HepG2 (cell line): ENCODE measurements around the gene XPR1. TPM values are rescaled to one million over a fixed set of nuclear protein-coding genes. Genes with fewer than 3 reads are reported as not detected.

Source experiments
- ATAC-seq: fragments of 200-7000 bp; cut with Tn5 transposase; 3 replicates; pipeline ENCODE4 v1.9.1; 2020; ENCODE audit warnings: mild to moderate bottlenecking, moderate library complexity
- BruUV-seq: library from RNA; stranded (reverse); fragments of 400-500 nt; replicated peaks from 2 replicates; lab custom pipeline; 2021; lab: Mats Ljungman, UMichigan
- CTCF ChIA-PET: fragments of 300-600 bp; formaldehyde crosslinking; extraction: SDS; loops from one replicate; lab custom pipeline; 2021; ENCODE audit warnings: low total read pairs, inconsistent platforms, low intra/inter-chr PET ratio; lab: Yijun Ruan, JAX
- POLR2A ChIA-PET: fragments of 350-600 bp; sonication (Branson Sonifier 250); formaldehyde crosslinking; loops from one replicate; lab custom pipeline; 2020; ENCODE audit warnings: antibody characterized with exemption, inconsistent platforms; lab: Yijun Ruan, JAX
- DNase-seq: peaks from one replicate; pipeline ENCODE4 v3.0.0-alpha.2; 2015; ENCODE audit warnings: low spot score
- FAIRE-seq: peaks from 3 replicates; lab custom pipeline; 2011; peaks lifted over from hg19 to GRCh38; lab: Jason Lieb, UNC
- H2AFZ ChIP-seq: one replicate; pipeline ENCODE4 v1.6.1; 2011; ENCODE audit warnings: low read length, inconsistent platforms
- H3K27ac ChIP-seq: fragments of 300-600 bp; 3 replicates; pipeline ENCODE4 v1.8.0; 2011; ENCODE audit warnings: mixed run types, mild to moderate bottlenecking, mixed read lengths, low read length, inconsistent platforms; ENCODE audit not compliant: insufficient read depth; ENCODE audit errors: extremely low read length
- H3K27me3 ChIP-seq, 2 experiments: fragments of 200-600 bp in 1 of 2; 2 replicates in 1 of 2; 3 replicates in 1 of 2; pipeline versions ENCODE4 v1.6.0 to v1.8.0; 2011; ENCODE audit warnings: low read length in 2 of 2, mild to moderate bottlenecking in 2 of 2, moderate library complexity in 2 of 2, inconsistent platforms in 1 of 2; ENCODE audit not compliant: insufficient read depth in 2 of 2, control insufficient read depth in 1 of 2
- H3K36me3 ChIP-seq, 2 experiments: fragments of 200-600 bp in 1 of 2; replicated peaks in 1 of 2; 2 replicates in 1 of 2; 3 replicates in 1 of 2; pipeline versions ENCODE4 v1.5.1 to v1.8.0; 2011; ENCODE audit warnings: low read length in 2 of 2, inconsistent platforms in 1 of 2; ENCODE audit not compliant: insufficient read depth in 2 of 2, control insufficient read depth in 1 of 2
- H3K4me1 ChIP-seq: 2 replicates; pipeline ENCODE4 v1.5.1; 2012; ENCODE audit warnings: low read length, inconsistent platforms; ENCODE audit not compliant: insufficient read depth
- H3K4me2 ChIP-seq: 2 replicates; pipeline ENCODE4 v1.6.0; 2011; ENCODE audit warnings: low read depth, low read length, inconsistent platforms
- H3K4me3 ChIP-seq, 3 experiments: fragments of 200-600 bp in 1 of 3; sonication (generic), shearing (Covaris generic) in 1 of 3; replicated peaks in 1 of 3; 2 replicates each; pipeline ENCODE4 v1.5.1; 2011 to 2016; ENCODE audit warnings: low read length in 3 of 3, inconsistent platforms in 2 of 3, low read depth in 2 of 3, mild to moderate bottlenecking in 2 of 3, control low read depth in 1 of 3, mixed read lengths in 1 of 3; ENCODE audit not compliant: insufficient read depth in 1 of 3
- H3K79me2 ChIP-seq: one replicate; pipeline ENCODE4 v1.6.1; 2011; ENCODE audit warnings: low read length, inconsistent platforms; ENCODE audit not compliant: insufficient read depth
- H3K9ac ChIP-seq: 2 replicates; pipeline ENCODE4 v1.6.0; 2011; ENCODE audit warnings: mild to moderate bottlenecking, low read depth, low read length, inconsistent platforms; ENCODE audit not compliant: insufficient read depth
- H3K9me3 ChIP-seq: 2 replicates; pipeline ENCODE4 v1.5.1; 2012; ENCODE audit warnings: mild to moderate bottlenecking, low read length
- H4K20me1 ChIP-seq: 2 replicates; pipeline ENCODE4 v1.6.0; 2011; ENCODE audit warnings: inconsistent platforms, mild to moderate bottlenecking, low read length, moderate library complexity; ENCODE audit not compliant: insufficient read depth
- GATAD2A ChIP-seq: IDR thresholded peaks from 2 replicates; pipeline ENCODE4 v1.6.1; 2016
- GZF1 ChIP-seq: sonication (generic); formaldehyde crosslinking; IDR thresholded peaks from 2 replicates; pipeline ENCODE4 v1.5.1; 2020; ENCODE audit warnings: mild to moderate bottlenecking, missing genetic modification reagents
- MTA3 ChIP-seq: sonication (generic); formaldehyde crosslinking; IDR thresholded peaks from 2 replicates; pipeline ENCODE4 v1.4.0; 2020; ENCODE audit warnings: missing genetic modification reagents
- SMAD3 ChIP-seq: sonication (generic); formaldehyde crosslinking; IDR thresholded peaks from 2 replicates; pipeline ENCODE4 v1.4.0; 2020; ENCODE audit warnings: missing genetic modification reagents
- SPEN ChIP-seq: sonication (generic); formaldehyde crosslinking; IDR thresholded peaks from 2 replicates; pipeline ENCODE4 v1.5.1; 2020; ENCODE audit warnings: low read depth, mild to moderate bottlenecking, missing genetic modification reagents
- TEAD2 ChIP-seq: sonication (generic); formaldehyde crosslinking; IDR thresholded peaks from 2 replicates; pipeline ENCODE4 v1.9.0; 2021; ENCODE audit warnings: missing genetic modification reagents
- ZC3H4 ChIP-seq: sonication (generic); formaldehyde crosslinking; IDR thresholded peaks from 2 replicates; pipeline ENCODE4 v1.4.0; 2020; ENCODE audit warnings: missing genetic modification reagents, borderline replicate concordance
- ZNF253 ChIP-seq: sonication (generic); formaldehyde crosslinking; IDR thresholded peaks from 2 replicates; pipeline ENCODE4 v1.8.0; 2022; ENCODE audit warnings: mild to moderate bottlenecking, missing genetic modification reagents, borderline replicate concordance
- ZNF317 ChIP-seq: sonication (generic); formaldehyde crosslinking; IDR thresholded peaks from 2 replicates; pipeline ENCODE4 v1.5.0; 2020; ENCODE audit warnings: mild to moderate bottlenecking, missing genetic modification reagents
- ZNF335 ChIP-seq: sonication (generic); formaldehyde crosslinking; IDR thresholded peaks from 2 replicates; pipeline ENCODE4 v1.4.0; 2020; ENCODE audit warnings: missing genetic modification reagents
- ZNF367 ChIP-seq: sonication (generic); formaldehyde crosslinking; IDR thresholded peaks from 2 replicates; pipeline ENCODE4 v1.4.0; 2020; ENCODE audit warnings: missing genetic modification reagents, borderline replicate concordance
- ZNF530 ChIP-seq: sonication (generic); formaldehyde crosslinking; IDR thresholded peaks from 2 replicates; pipeline ENCODE4 v1.5.0; 2020; ENCODE audit warnings: low read depth, mild to moderate bottlenecking, missing genetic modification reagents
- ZNF619 ChIP-seq: sonication (generic); formaldehyde crosslinking; IDR thresholded peaks from 2 replicates; pipeline ENCODE4 v1.4.0; 2020; ENCODE audit warnings: mild to moderate bottlenecking, missing genetic modification reagents
- ZNF720 ChIP-seq: sonication (generic); formaldehyde crosslinking; IDR thresholded peaks from 2 replicates; pipeline ENCODE4 v1.4.0; 2020; ENCODE audit warnings: missing genetic modification reagents
- ZNF790 ChIP-seq: sonication (generic); formaldehyde crosslinking; IDR thresholded peaks from 2 replicates; pipeline ENCODE4 v1.8.0; 2022; ENCODE audit warnings: missing genetic modification reagents, mild to moderate bottlenecking, borderline replicate concordance
- WGBS: methylation state at CpG from one replicate; pipeline ENCODE4 v1.1.6; 2017; ENCODE audit warnings: low lambda C conversion rate; 5-methylcytosine and 5-hydroxymethylcytosine counted together
- in situ Hi-C: cut with HindIII; loops from 2 replicates; pipeline ENCODE4 v1.10.0; 2017; ENCODE audit warnings: low pct_unique_long_range_greater_than_20kb; ENCODE audit not compliant: extremely low pct_ligation_motif_present
- intact Hi-C: fragments of 100-400 bp; cut with micrococcal nuclease; formaldehyde crosslinking; loops from one replicate; pipeline ENCODE4 v1.10.0; 2022; ENCODE audit not compliant: unreplicated experiment
- polyA plus RNA-seq, 8 experiments: library from polyadenylated mRNA; depleted of rRNA in 3 of 8; stranded (reverse) in 7 of 8; unstranded in 1 of 8; fragments of >200 nt; fragmentation: Illumina TruSeq in 4 of 8; extraction: Trizol in 4 of 8; gene quantifications; 2 replicates each; pipeline versions ENCODE4 v1.2.1 to v1.2.3, GENCODE V29; 2011 to 2016; ENCODE audit warnings: low read depth in 4 of 8, missing spikeins in 1 of 8, mixed read lengths in 1 of 8; ENCODE audit not compliant: insufficient read depth in 1 of 8
- total RNA-seq, 5 experiments: library from RNA; depleted of rRNA; stranded (reverse); fragments of >200 nt; fragmentation: Illumina TruSeq; extraction: Trizol; gene quantifications; 2 replicates each; pipeline ENCODE4 v1.2.3, GENCODE V29; 2016; ENCODE audit warnings: low read depth in 1 of 5
- TF ChIP-seq, protein P1 (sequence below): sonication (generic); formaldehyde crosslinking; IDR thresholded peaks from 2 replicates; pipeline ENCODE4 v1.4.0; 2020; ENCODE audit warnings: missing genetic modification reagents, borderline replicate concordance
- TF ChIP-seq, protein P2 (sequence below): sonication (generic); formaldehyde crosslinking; IDR thresholded peaks from 2 replicates; pipeline ENCODE4 v1.4.0; 2020; ENCODE audit warnings: mild to moderate bottlenecking, missing genetic modification reagents
- TF ChIP-seq, protein P3 (sequence below): sonication (generic); formaldehyde crosslinking; IDR thresholded peaks from 2 replicates; pipeline ENCODE4 v1.4.0; 2020; ENCODE audit warnings: missing genetic modification reagents; ENCODE audit errors: not compliant biosample characterization

XPR1 gene
- total and polyA plus RNA-seq, 2 of the 13 experiments (the other 11 are each of a cell fraction or from before 2014, with no cell fraction given), result 22.3 to 23.6 TPM

DNA sequence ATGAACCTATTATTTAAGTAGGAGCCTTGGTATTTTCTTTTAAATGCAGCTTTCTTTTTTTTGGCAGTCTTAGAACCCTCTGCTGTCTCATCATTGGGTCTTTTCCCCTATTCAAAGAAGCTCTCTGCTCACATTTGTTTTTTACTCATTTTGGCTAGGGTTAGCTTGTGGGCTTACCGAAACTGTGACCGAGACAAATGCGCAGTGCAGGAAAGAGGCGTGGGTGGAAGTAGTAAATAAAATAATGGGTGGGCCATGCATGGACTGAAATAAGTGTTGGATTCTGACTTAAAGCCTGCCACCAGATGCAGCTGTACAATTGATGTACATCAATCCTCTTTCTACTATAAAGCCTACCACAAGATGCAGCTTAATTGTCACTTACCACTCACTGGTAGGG is 14.7 kb downstream of the XPR1 start:
- H3K79me2 ChIP-seq, result peaks cover 2% of the 10 kb centered on the region
- no peak for FAIRE-seq
- TF ChIP-seq ZNF619 (CRISPR knock-in tag), result no peak
- TF ChIP-seq, protein P1, sequence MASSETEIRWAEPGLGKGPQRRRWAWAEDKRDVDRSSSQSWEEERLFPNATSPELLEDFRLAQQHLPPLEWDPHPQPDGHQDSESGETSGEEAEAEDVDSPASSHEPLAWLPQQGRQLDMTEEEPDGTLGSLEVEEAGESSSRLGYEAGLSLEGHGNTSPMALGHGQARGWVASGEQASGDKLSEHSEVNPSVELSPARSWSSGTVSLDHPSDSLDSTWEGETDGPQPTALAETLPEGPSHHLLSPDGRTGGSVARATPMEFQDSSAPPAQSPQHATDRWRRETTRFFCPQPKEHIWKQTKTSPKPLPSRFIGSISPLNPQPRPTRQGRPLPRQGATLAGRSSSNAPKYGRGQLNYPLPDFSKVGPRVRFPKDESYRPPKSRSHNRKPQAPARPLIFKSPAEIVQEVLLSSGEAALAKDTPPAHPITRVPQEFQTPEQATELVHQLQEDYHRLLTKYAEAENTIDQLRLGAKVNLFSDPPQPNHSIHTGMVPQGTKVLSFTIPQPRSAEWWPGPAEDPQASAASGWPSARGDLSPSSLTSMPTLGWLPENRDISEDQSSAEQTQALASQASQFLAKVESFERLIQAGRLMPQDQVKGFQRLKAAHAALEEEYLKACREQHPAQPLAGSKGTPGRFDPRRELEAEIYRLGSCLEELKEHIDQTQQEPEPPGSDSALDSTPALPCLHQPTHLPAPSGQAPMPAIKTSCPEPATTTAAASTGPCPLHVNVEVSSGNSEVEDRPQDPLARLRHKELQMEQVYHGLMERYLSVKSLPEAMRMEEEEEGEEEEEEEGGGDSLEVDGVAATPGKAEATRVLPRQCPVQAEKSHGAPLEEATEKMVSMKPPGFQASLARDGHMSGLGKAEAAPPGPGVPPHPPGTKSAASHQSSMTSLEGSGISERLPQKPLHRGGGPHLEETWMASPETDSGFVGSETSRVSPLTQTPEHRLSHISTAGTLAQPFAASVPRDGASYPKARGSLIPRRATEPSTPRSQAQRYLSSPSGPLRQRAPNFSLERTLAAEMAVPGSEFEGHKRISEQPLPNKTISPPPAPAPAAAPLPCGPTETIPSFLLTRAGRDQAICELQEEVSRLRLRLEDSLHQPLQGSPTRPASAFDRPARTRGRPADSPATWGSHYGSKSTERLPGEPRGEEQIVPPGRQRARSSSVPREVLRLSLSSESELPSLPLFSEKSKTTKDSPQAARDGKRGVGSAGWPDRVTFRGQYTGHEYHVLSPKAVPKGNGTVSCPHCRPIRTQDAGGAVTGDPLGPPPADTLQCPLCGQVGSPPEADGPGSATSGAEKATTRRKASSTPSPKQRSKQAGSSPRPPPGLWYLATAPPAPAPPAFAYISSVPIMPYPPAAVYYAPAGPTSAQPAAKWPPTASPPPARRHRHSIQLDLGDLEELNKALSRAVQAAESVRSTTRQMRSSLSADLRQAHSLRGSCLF (CRISPR knock-in tag), result no peak
- no peak for TF ChIP-seq ZNF335 (CRISPR knock-in tag)
- TF ChIP-seq TEAD2 (CRISPR knock-in tag), result no peak
- no peak for TF ChIP-seq ZNF790
- TF ChIP-seq, protein P2, sequence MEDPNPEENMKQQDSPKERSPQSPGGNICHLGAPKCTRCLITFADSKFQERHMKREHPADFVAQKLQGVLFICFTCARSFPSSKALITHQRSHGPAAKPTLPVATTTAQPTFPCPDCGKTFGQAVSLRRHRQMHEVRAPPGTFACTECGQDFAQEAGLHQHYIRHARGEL (CRISPR knock-in tag), result no peak
- no peak for TF ChIP-seq SMAD3 (CRISPR knock-in tag)
- no peak for TF ChIP-seq GATAD2A (CRISPR knock-in tag)
- TF ChIP-seq ZNF367 (CRISPR knock-in tag), result no peak
- TF ChIP-seq ZNF720 (CRISPR knock-in tag), result no peak
- TF ChIP-seq, protein P3, sequence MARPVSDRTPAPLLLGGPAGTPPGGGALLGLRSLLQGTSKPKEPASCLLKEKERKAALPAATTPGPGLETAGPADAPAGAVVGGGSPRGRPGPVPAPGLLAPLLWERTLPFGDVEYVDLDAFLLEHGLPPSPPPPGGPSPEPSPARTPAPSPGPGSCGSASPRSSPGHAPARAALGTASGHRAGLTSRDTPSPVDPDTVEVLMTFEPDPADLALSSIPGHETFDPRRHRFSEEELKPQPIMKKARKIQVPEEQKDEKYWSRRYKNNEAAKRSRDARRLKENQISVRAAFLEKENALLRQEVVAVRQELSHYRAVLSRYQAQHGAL (CRISPR knock-in tag), result no peak
- no peak for TF ChIP-seq ZNF317 (CRISPR knock-in tag)
- no peak for TF ChIP-seq SPEN (CRISPR knock-in tag)
- TF ChIP-seq ZC3H4 (CRISPR knock-in tag), result no peak
- no peak for TF ChIP-seq MTA3 (CRISPR knock-in tag)
- TF ChIP-seq GZF1, result no peak
- no peak for TF ChIP-seq ZNF253 (CRISPR knock-in tag)
- TF ChIP-seq ZNF530 (CRISPR knock-in tag), result no peak
- 97% methylated on average over 4 of the region's 4 CpGs for WGBS
- H3K27me3 ChIP-seq, result no peaks in the 10 kb centered on the region
- H3K36me3 ChIP-seq, result no peaks in the 10 kb centered on the region; a peak in 2 of 5 replicates
- H2AFZ ChIP-seq, result no peak overlapping the region
- CTCF ChIA-PET, result no interaction called here
- H3K4me1 ChIP-seq, result no peaks in the 10 kb centered on the region
- no peak overlapping the region for H3K4me3 ChIP-seq
- H3K9ac ChIP-seq, result no peak overlapping the region
- no peaks in the 10 kb centered on the region for H4K20me1 ChIP-seq
- H3K27ac ChIP-seq, result no peak overlapping the region
- no peak for DNase-seq
- POLR2A ChIA-PET, result no interaction called here
- ATAC-seq, result no peak
- no peak overlapping the region for H3K4me2 ChIP-seq
- BruUV-seq, result no TSS peak
- intact Hi-C loops (no loop called here), in situ Hi-C loops (no loop called here)
- H3K9me3 ChIP-seq, result no peaks in the 10 kb centered on the region
